ENCODE results near the gene ITPR3.

ITPR3 gene

GRCh38 chr6:33730611-33731010 lies 109.5 kb downstream of the ITPR3 start:
- no peak for DNase-seq

GRCh38 chr6:33731035-33731434 lies 109.9 kb downstream of the ITPR3 start:
- no peak for DNase-seq

- no peak for DNase-seq
Observed at GRCh38 chr6:33731751-33732282, 110.7 kb downstream of the ITPR3 start.

- no peak for DNase-seq
Observed at GRCh38 chr6:33732385-33732784, 111.3 kb downstream of the ITPR3 start.

- DNase-seq = no peak
Observed at GRCh38 chr6:33732817-33733708, 111.9 kb downstream of the ITPR3 start.

- no peak for DNase-seq
Observed at GRCh38 chr6:33733709-33734007, 112.5 kb downstream of the ITPR3 start.

GRCh38 chr6:33735216-33735615 lies 114.1 kb downstream of the ITPR3 start:
- no peak for DNase-seq

- DNase-seq = no peak
Observed at GRCh38 chr6:33737267-33738026, 116.3 kb downstream of the ITPR3 start.

- DNase-seq = no peak
Observed at GRCh38 chr6:33738153-33738552, 117.0 kb downstream of the ITPR3 start.

GRCh38 chr6:33738879-33739278 lies 117.8 kb downstream of the ITPR3 start:
- no peak for DNase-seq

GRCh38 chr6:33739571-33739970 lies 118.4 kb downstream of the ITPR3 start:
- DNase-seq = no peak

GRCh38 chr6:33740204-33740608 lies 119.1 kb downstream of the ITPR3 start:
- no peak for DNase-seq

GRCh38 chr6:33740794-33741193 lies 119.7 kb downstream of the ITPR3 start:
- no peak for DNase-seq

GRCh38 chr6:33742092-33742491 lies 121.0 kb downstream of the ITPR3 start:
- no peak for DNase-seq

- DNase-seq = no peak
Observed at GRCh38 chr6:33742837-33743236, 121.7 kb downstream of the ITPR3 start.

GRCh38 chr6:33744001-33744848 lies 123.1 kb downstream of the ITPR3 start:
- peak in 53 of 56 donors; percentile 20 to 88 (median 66) for DNase-seq

- peak in 6 of 56 donors; percentile 7 to 51 (median 20) for DNase-seq
Observed at GRCh38 chr6:33744895-33745546, 123.9 kb downstream of the ITPR3 start.

GRCh38 chr6:33745548-33745947 lies 124.4 kb downstream of the ITPR3 start:
- DNase-seq = peak in 2 of 56 donors; percentile 20 to 40
